H1 (cell line): Measurements from ENCODE around the gene FBXO44. TPM values are rescaled to one million over a fixed set of nuclear protein-coding genes. Genes with fewer than 3 reads are reported as not detected.

Source experiments
- CTCF ChIA-PET: fragments of 300-600 bp; sonication (Branson Sonifier 250); formaldehyde crosslinking; loops from one replicate; lab custom pipeline; 2021; ENCODE audit not compliant: partially characterized antibody; lab: Charles Lee
- POLR2A ChIA-PET: fragments of 300-600 bp; sonication (Branson Sonifier 250); formaldehyde crosslinking; loops from one replicate; lab custom pipeline; 2021; ENCODE audit warnings: inconsistent platforms; ENCODE audit not compliant: partially characterized antibody; lab: Charles Lee
- DNase-seq, 2 experiments: peaks; one replicate each; pipeline versions ENCODE4 v3.0.0 to v3.0.0-alpha.2; 2010 to 2022; ENCODE audit warnings: low spot score in 2 of 2, low read depth in 1 of 2, mixed read lengths in 1 of 2
- FAIRE-seq: peaks from 2 replicates; lab custom pipeline; 2011; peaks lifted over from hg19 to GRCh38; lab: Jason Lieb, UNC
- H2AFZ ChIP-seq: 2 replicates; pipeline ENCODE4 v1.8.1; 2012; ENCODE audit warnings: low read length, inconsistent platforms
- H2AK5ac ChIP-seq: 2 replicates; pipeline ENCODE4 v1.6.1; 2013; ENCODE audit warnings: low read depth, low read length
- H2BK120ac ChIP-seq: replicated peaks from 2 replicates; pipeline ENCODE3; 2013; ENCODE audit warnings: low read depth, low read length, inconsistent platforms
- H2BK12ac ChIP-seq: 2 replicates; pipeline ENCODE4 v1.6.1; 2013; ENCODE audit warnings: low read depth, low read length
- H2BK15ac ChIP-seq: 2 replicates; pipeline ENCODE4 v1.6.1; 2013; ENCODE audit warnings: low read length
- H2BK20ac ChIP-seq: 2 replicates; pipeline ENCODE4 v1.6.1; 2013; ENCODE audit warnings: low read length
- H2BK5ac ChIP-seq: 2 replicates; pipeline ENCODE4 v1.6.1; 2013; ENCODE audit warnings: low read depth, low read length
- H3K14ac ChIP-seq: 2 replicates; pipeline ENCODE4 v1.6.1; 2013; ENCODE audit warnings: inconsistent platforms; ENCODE audit not compliant: insufficient read length
- H3K18ac ChIP-seq: 2 replicates; pipeline ENCODE4 v1.6.1; 2013; ENCODE audit warnings: low read length; ENCODE audit errors: extremely low read depth
- H3K23ac ChIP-seq: 2 replicates; pipeline ENCODE4 v1.6.1; 2013; ENCODE audit warnings: inconsistent platforms; ENCODE audit not compliant: insufficient read length
- H3K23me2 ChIP-seq: 2 replicates; pipeline ENCODE4 v1.6.1; 2013; ENCODE audit warnings: low read depth, low read length
- H3K27ac ChIP-seq: 2 replicates; pipeline ENCODE4 v1.6.1; 2011; ENCODE audit warnings: low read depth, low read length, inconsistent platforms
- H3K27me3 ChIP-seq, 4 experiments: replicated peaks in 1 of 4; 1 replicate in 1 of 4; 2 replicates in 3 of 4; pipeline versions ENCODE4 v1.6.1 to v1.8.1; 2011 to 2013; ENCODE audit warnings: low read length in 3 of 4, mild to moderate bottlenecking in 3 of 4, inconsistent platforms in 2 of 4, mixed read lengths in 2 of 4, moderate library complexity in 1 of 4; ENCODE audit not compliant: control insufficient read depth in 3 of 4, insufficient read depth in 3 of 4; ENCODE audit errors: extremely low read depth in 1 of 4
- H3K36me3 ChIP-seq, 4 experiments: 2 replicates each; pipeline versions ENCODE4 v1.6.1 to v1.8.1; 2011 to 2013; ENCODE audit warnings: mild to moderate bottlenecking in 4 of 4, low read length in 3 of 4, moderate library complexity in 2 of 4, control low read depth in 1 of 4, inconsistent platforms in 1 of 4; ENCODE audit not compliant: insufficient read depth in 4 of 4, control insufficient read depth in 2 of 4
- H3K4ac ChIP-seq: replicated peaks from 2 replicates; pipeline ENCODE3; 2013; ENCODE audit warnings: low read length, low read depth, mixed read lengths, inconsistent platforms; ENCODE audit not compliant: insufficient read length
- H3K4me1 ChIP-seq, 4 experiments: replicated peaks in 1 of 4; 1 replicate in 1 of 4; 2 replicates in 3 of 4; pipeline versions ENCODE4 v1.6.1 to v1.8.1; 2011 to 2013; ENCODE audit warnings: low read length in 3 of 4, inconsistent platforms in 2 of 4, mixed read lengths in 1 of 4; ENCODE audit not compliant: insufficient read depth in 4 of 4, control insufficient read depth in 3 of 4
- H3K4me2 ChIP-seq, 2 experiments: 2 replicates each; pipeline versions ENCODE4 v1.6.1 to v1.8.1; 2011 to 2013; ENCODE audit warnings: low read depth in 2 of 2, low read length in 2 of 2, control low read depth in 1 of 2, inconsistent platforms in 1 of 2, mild to moderate bottlenecking in 1 of 2; ENCODE audit not compliant: insufficient read depth in 1 of 2
- H3K4me3 ChIP-seq, 4 experiments: fragments of 200-600, 300-600 bp in 1 of 4; sonication (generic), shearing (Covaris generic), sonication (Bioruptor Twin) in 1 of 4; 2 replicates each; pipeline versions ENCODE4 v1.5.1 to v1.8.1; 2011 to 2016; ENCODE audit warnings: low read length in 4 of 4, low read depth in 3 of 4, control low read depth in 2 of 4, inconsistent platforms in 2 of 4, mild to moderate bottlenecking in 2 of 4, mixed read lengths in 1 of 4, moderate library complexity in 1 of 4; ENCODE audit not compliant: insufficient read depth in 2 of 4; ENCODE audit errors: extremely low read depth in 1 of 4
- H3K56ac ChIP-seq: replicated peaks from 2 replicates; pipeline ENCODE3; 2013; ENCODE audit warnings: low read depth, mild to moderate bottlenecking, mixed read lengths, low read length, inconsistent platforms; ENCODE audit not compliant: insufficient read length
- H3K79me1 ChIP-seq: 2 replicates; pipeline ENCODE4 v1.6.1; 2013; ENCODE audit warnings: low read depth, low read length, control low read depth
- H3K79me2 ChIP-seq, 2 experiments: 2 replicates each; pipeline versions ENCODE4 v1.6.1 to v1.8.1; 2012 to 2013; ENCODE audit warnings: low read length in 2 of 2, mild to moderate bottlenecking in 2 of 2, inconsistent platforms in 1 of 2; ENCODE audit not compliant: insufficient read depth in 2 of 2, control insufficient read depth in 1 of 2
- H3K9ac ChIP-seq, 4 experiments: replicated peaks in 1 of 4; 1 replicate in 1 of 4; 2 replicates in 3 of 4; pipeline versions ENCODE4 v1.6.1 to v1.8.1; 2011 to 2013; ENCODE audit warnings: low read depth in 3 of 4, low read length in 3 of 4, control low read depth in 2 of 4, mild to moderate bottlenecking in 2 of 4, moderate library complexity in 2 of 4, inconsistent platforms in 1 of 4; ENCODE audit errors: extremely low read depth in 1 of 4
- H3K9me3 ChIP-seq, 2 experiments: 2 replicates each; pipeline versions ENCODE4 v1.6.1 to v1.8.1; 2012 to 2013; ENCODE audit warnings: mild to moderate bottlenecking in 2 of 2, moderate library complexity in 2 of 2, control low read depth in 1 of 2, inconsistent platforms in 1 of 2, low read depth in 1 of 2, low read length in 1 of 2, mixed read lengths in 1 of 2; ENCODE audit not compliant: insufficient read depth in 2 of 2
- H4K20me1 ChIP-seq, 2 experiments: replicated peaks in 1 of 2; 2 replicates each; pipeline versions ENCODE3 to v1.8.1; 2011 to 2013; ENCODE audit warnings: inconsistent platforms in 2 of 2, low read length in 2 of 2, mild to moderate bottlenecking in 1 of 2; ENCODE audit not compliant: insufficient read depth in 2 of 2, control insufficient read depth in 1 of 2
- H4K5ac ChIP-seq: 2 replicates; pipeline ENCODE4 v1.6.1; 2013; ENCODE audit warnings: low read length, low read depth, mixed read lengths, inconsistent platforms; ENCODE audit not compliant: insufficient read length
- H4K8ac ChIP-seq: 2 replicates; pipeline ENCODE4 v1.8.0; 2013; ENCODE audit warnings: mild to moderate bottlenecking, moderate library complexity, low read length, inconsistent platforms; ENCODE audit not compliant: insufficient read depth; ENCODE audit errors: extremely low read depth
- H4K91ac ChIP-seq: replicated peaks from 2 replicates; pipeline ENCODE3; 2013; ENCODE audit warnings: low read length, mixed read lengths, inconsistent platforms; ENCODE audit not compliant: insufficient read length
- ATF2 ChIP-seq: IDR thresholded peaks from 2 replicates; pipeline ENCODE4 v1.6.1; 2012; ENCODE audit warnings: low read length, inconsistent platforms
- POLR2A ChIP-seq, 2 experiments: IDR thresholded peaks; 1 replicate in 1 of 2; 2 replicates in 1 of 2; pipeline ENCODE4 v1.6.1; 2011; ENCODE audit warnings: low read depth in 2 of 2, low read length in 2 of 2, mild to moderate bottlenecking in 2 of 2; ENCODE audit errors: control extremely low read depth in 1 of 2
- POU5F1 ChIP-seq: IDR thresholded peaks from 2 replicates; pipeline ENCODE4 v1.6.1; 2011; ENCODE audit warnings: low read depth, mild to moderate bottlenecking, low read length, moderate library complexity
- RNF2 ChIP-seq: fragments of 200-900, 300-1000 bp; sonication (generic); IDR thresholded peaks from 2 replicates; pipeline ENCODE4 v1.7.1; 2016; ENCODE audit warnings: borderline replicate concordance, low read depth, mild to moderate bottlenecking, antibody characterized with exemption, low read length; ENCODE audit not compliant: poor library complexity, severe bottlenecking; ENCODE audit errors: missing control alignments
- RXRA ChIP-seq: IDR thresholded peaks from 2 replicates; pipeline ENCODE4 v1.6.1; 2011; ENCODE audit warnings: low read depth, mild to moderate bottlenecking, low read length, moderate library complexity; ENCODE audit not compliant: insufficient read depth
- SP1 ChIP-seq: IDR thresholded peaks from 2 replicates; pipeline ENCODE4 v1.6.1; 2011; ENCODE audit warnings: low read depth, low read length
- WGBS, 2 experiments: shearing (Covaris generic) in 1 of 2; methylation state at CpG; one replicate each; pipeline versions ENCODE4 v1.1.6 to v1.1.7; 2013 to 2015; ENCODE audit warnings: low lambda C conversion rate in 2 of 2, mixed read lengths in 2 of 2, inconsistent platforms in 1 of 2, low coverage in 1 of 2, missing lambda C conversion rate in 1 of 2; ENCODE audit not compliant: insufficient replicate concordance in 2 of 2, insufficient coverage in 1 of 2, insufficient read length in 1 of 2; ENCODE audit errors: extremely low coverage in 1 of 2, missing lambda C conversion rate in 1 of 2; 5-methylcytosine and 5-hydroxymethylcytosine counted together
- polyA plus RNA-seq, 7 experiments: library from polyadenylated mRNA; depleted of rRNA in 3 of 7; stranded (reverse) in 5 of 7; unstranded in 2 of 7; fragments of >200 nt in 5 of 7; fragments of 200-250 nt in 2 of 7; gene quantifications; 1 replicate in 5 of 7; 2 replicates in 1 of 7; 4 replicates in 1 of 7; pipeline versions ENCODE4 v1.2.1 to v1.2.3, GENCODE V29; 2011 to 2013; ENCODE audit warnings: missing spikeins in 2 of 7, mixed read lengths in 2 of 7
- total RNA-seq: library from RNA; stranded (reverse); fragmentation: NEBNext Ultra II Directional; extraction: Animal tissue kit (Norgen Biotek cat#: 25700); gene quantifications from 2 replicates; pipeline ENCODE4 v1.2.1, GENCODE V29; 2021

FBXO44 gene
- total and polyA plus RNA-seq, 2 of the 8 experiments (the other 6 are each of a cell fraction or from before 2014, with no cell fraction given), result 27.0 to 27.2 TPM

DNA sequence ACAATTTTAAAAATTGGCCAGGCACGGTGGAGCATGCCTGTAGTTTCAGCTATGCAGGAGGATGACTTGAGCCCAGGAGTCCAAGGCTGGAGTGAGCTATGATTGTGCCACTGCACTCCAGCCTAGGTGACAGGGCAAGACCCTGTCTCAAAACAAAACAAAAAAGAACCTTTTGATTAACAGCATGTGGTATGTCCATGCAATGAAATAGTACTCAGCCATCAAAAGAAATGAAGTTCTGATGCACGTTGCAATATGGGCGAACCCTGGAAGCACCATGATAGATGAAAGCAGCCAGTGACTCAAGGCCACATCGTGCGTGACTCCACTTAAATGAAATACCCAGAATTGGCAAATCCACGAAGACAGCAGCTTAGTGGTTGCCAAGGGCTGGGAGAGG, 47.9 kb upstream of the FBXO44 start:
- no peak overlapping the region for H3K56ac ChIP-seq
- H2BK15ac ChIP-seq, result no peak overlapping the region
- H2AFZ ChIP-seq, result no peak overlapping the region
- WGBS, 2 experiments, result 87% methylated on average over 6 of the region's 6 CpGs; no CpG with 5 or more reads in 1 of the 2 experiments
- DNase-seq (no peak), FAIRE-seq (no peak)
- no peak overlapping the region for H4K8ac ChIP-seq
- no peak overlapping the region for H3K14ac ChIP-seq
- no peaks in the 10 kb centered on the region for H3K79me1 ChIP-seq
- no peak overlapping the region for H4K91ac ChIP-seq
- no peak overlapping the region for H2AK5ac ChIP-seq
- no peak overlapping the region for H3K23ac ChIP-seq
- H3K4me1 ChIP-seq, result peaks cover 0 to 9% (median 4%) of the 10 kb centered on the region in 4 experiments; a peak in 6 of 7 replicates
- H3K27me3 ChIP-seq, result no peaks in the 10 kb centered on the region
- H2BK20ac ChIP-seq, result no peak overlapping the region
- no peak overlapping the region for H3K4me2 ChIP-seq
- no peak overlapping the region for H2BK120ac ChIP-seq
- peaks cover 0 to 2% of the 10 kb centered on the region in 2 experiments; a peak in 1 of 4 replicates for H3K9me3 ChIP-seq
- H3K18ac ChIP-seq, result no peak overlapping the region
- POLR2A ChIA-PET, result no interaction called here
- H3K4ac ChIP-seq, result no peak overlapping the region
- H3K36me3 ChIP-seq, result no peaks in the 10 kb centered on the region
- CTCF ChIA-PET, result interaction anchor here (0.8 to 1.8 kb wide), 4 partner anchors 13 to 173 kb away, joined by 3 to 6 read pairs (median 4); no protein-coding TSS in a partner anchor
- H4K5ac ChIP-seq, result no peak overlapping the region
- no peaks in the 10 kb centered on the region for H4K20me1 ChIP-seq
- no peaks in the 10 kb centered on the region for H3K79me2 ChIP-seq
- H3K27ac ChIP-seq, result no peak overlapping the region
- H3K9ac ChIP-seq, result no peak overlapping the region
- no peak overlapping the region for H2BK5ac ChIP-seq
- H3K23me2 ChIP-seq, result no peaks in the 10 kb centered on the region
- H2BK12ac ChIP-seq, result no peak overlapping the region
- H3K4me3 ChIP-seq, result no peak overlapping the region
- TF ChIP-seq SP1 (no peak), ATF2 (no peak), POLR2A (IDR thresholded peaks at IDR 0.05; ENCODE audit: control extremely low read depth in 1 of 2, low read depth in 2 of 2, low read length in 2 of 2) (no peak), RNF2 (no peak), RXRA (no peak), POU5F1 (no peak)
